Choroid plexus epithelial cell (primary cell): ENCODE results near the gene FITM2.

Experiments used
- DNase-seq: peaks from one replicate; pipeline ENCODE4 v3.0.0-alpha.2; 2010; ENCODE audit warnings: low read depth
- H3K4me3 ChIP-seq: 2 replicates; pipeline ENCODE4 v1.5.1; 2011; ENCODE audit warnings: low read depth, mild to moderate bottlenecking, control low read depth, low read length, moderate library complexity
- CTCF ChIP-seq: conservative IDR thresholded peaks from 2 replicates; pipeline ENCODE4 v1.5.1; 2011; ENCODE audit warnings: low read depth, mild to moderate bottlenecking, control low read depth, inconsistent platforms, low read length, moderate library complexity

FITM2 gene

GRCh38 chr20:44310664-44311639, at the start of gene FITM2:
Gene FITM2 (minus strand): TSS chr20:44311202. CDS start chr20:44311148, 54 bp downstream.
- peak; percentile 84 for TF ChIP-seq CTCF
- DNase-seq: peak; percentile 98
- peak within 1 kb of the TSS; percentile 85 for H3K4me3 ChIP-seq

- no peak for TF ChIP-seq CTCF
- no peak overlapping the region for H3K4me3 ChIP-seq
- no peak for DNase-seq
Observed at GRCh38 chr20:44360221-44360620, 49.2 kb upstream of the FITM2 start.

GRCh38 chr20:44358776-44359175, 47.8 kb upstream of the FITM2 start:
- TF ChIP-seq CTCF: no peak

GRCh38 chr20:44357555-44358125, 46.6 kb upstream of the FITM2 start:
- H3K4me3 ChIP-seq: no peak overlapping the region
- DNase-seq: no peak
- TF ChIP-seq CTCF: no peak

More at GRCh38 chr20:44358776-44359175, 47.8 kb upstream of the FITM2 start:
- H3K4me3 ChIP-seq: no peak overlapping the region
- DNase-seq: no peak

- DNase-seq: no peak
- H3K4me3 ChIP-seq: no peak overlapping the region
- TF ChIP-seq CTCF: no peak
Observed at GRCh38 chr20:44357020-44357419, 46.0 kb upstream of the FITM2 start.

- no peak overlapping the region for H3K4me3 ChIP-seq
- TF ChIP-seq CTCF: no peak
- no peak for DNase-seq
Observed at GRCh38 chr20:44356353-44356723, 45.3 kb upstream of the FITM2 start.
